CD4-positive, alpha-beta T cell (primary cell): ENCODE results near the gene ANKRD33. TPM values are rescaled to one million over a fixed set of nuclear protein-coding genes. Genes with fewer than 3 reads are reported as not detected.

ENCODE experiments used
- ATAC-seq: fragments of 200-7000 bp; cut with Tn5 transposase; one replicate; pipeline ENCODE4 v1.10.0; 2022; ENCODE audit warnings: mild to moderate bottlenecking; ENCODE audit not compliant: poor library complexity
- CTCF ChIA-PET: fragments of 350-600 bp; sonication (Branson Sonifier 250); formaldehyde crosslinking; loops from one replicate; lab custom pipeline; 2021; ENCODE audit warnings: antibody characterized with exemption, inconsistent platforms; lab: Charles Lee
- POLR2A ChIA-PET: fragments of 350-600 bp; sonication (Branson Sonifier 250); formaldehyde crosslinking; loops from one replicate; lab custom pipeline; 2021; ENCODE audit warnings: antibody characterized with exemption, inconsistent platforms; lab: Charles Lee
- DNase-seq, 14 experiments: peaks; one replicate each; pipeline ENCODE4 v3.0.0-alpha.2; 2013 to 2020; ENCODE audit warnings: mixed read lengths in 2 of 14
- H3K27ac ChIP-seq, 2 donors: one replicate each; pipeline versions ENCODE4 v1.5.1 to v1.7.0; 2013; ENCODE audit warnings: low read length in 2 of 2, low read depth in 1 of 2, mild to moderate bottlenecking in 1 of 2
- H3K27me3 ChIP-seq, 2 experiments: 1 replicate in 1 of 2; 2 replicates in 1 of 2; pipeline versions ENCODE4 v1.6.1 to v1.7.0; 2013; ENCODE audit warnings: low read length in 2 of 2, control low read depth in 1 of 2, mild to moderate bottlenecking in 1 of 2, moderate library complexity in 1 of 2; ENCODE audit not compliant: insufficient read depth in 2 of 2, control insufficient read depth in 1 of 2
- H3K36me3 ChIP-seq: one replicate; pipeline ENCODE4 v1.6.1; 2013; ENCODE audit warnings: low read length, control low read depth; ENCODE audit not compliant: insufficient read depth
- H3K4me1 ChIP-seq: one replicate; pipeline ENCODE4 v1.6.1; 2013; ENCODE audit warnings: low read length, control low read depth; ENCODE audit not compliant: insufficient read depth
- H3K4me3 ChIP-seq: one replicate; pipeline ENCODE4 v1.5.1; 2013; ENCODE audit warnings: mild to moderate bottlenecking, low read length, moderate library complexity
- H3K9me3 ChIP-seq, 2 experiments: 1 replicate in 1 of 2; 2 replicates in 1 of 2; pipeline versions ENCODE4 v1.6.1 to v1.7.0; 2013; ENCODE audit warnings: low read length in 2 of 2, mild to moderate bottlenecking in 2 of 2, control low read depth in 1 of 2, moderate library complexity in 1 of 2; ENCODE audit not compliant: control insufficient read depth in 1 of 2, insufficient read depth in 1 of 2
- H3K27ac Mint-ChIP-seq: one replicate; pipeline ENCODE4 v1.8.0; 2020; ENCODE audit warnings: mixed read lengths
- H3K27me3 Mint-ChIP-seq: one replicate; pipeline ENCODE4 v1.8.0; 2021; ENCODE audit warnings: mixed read lengths
- H3K36me3 Mint-ChIP-seq: one replicate; pipeline ENCODE4 v1.8.0; 2021; ENCODE audit warnings: low read depth, mixed read lengths
- H3K4me1 Mint-ChIP-seq: one replicate; pipeline ENCODE4 v1.8.0; 2021; ENCODE audit warnings: low read depth, mixed read lengths
- H3K4me3 Mint-ChIP-seq: one replicate; pipeline ENCODE4 v1.8.0; 2020; ENCODE audit warnings: mild to moderate bottlenecking, mixed read lengths
- H3K9me3 Mint-ChIP-seq: one replicate; pipeline ENCODE4 v1.8.0; 2020; ENCODE audit warnings: mixed read lengths
- CTCF ChIP-seq: fragments of 200-600 bp; IDR thresholded peaks from one replicate; pipeline ENCODE4 v1.8.0; 2022; ENCODE audit warnings: antibody characterized with exemption, mild to moderate bottlenecking
- intact Hi-C, 2 experiments: fragments of 100-400 bp; cut with DNase I in 1 of 2; cut with micrococcal nuclease in 1 of 2; formaldehyde crosslinking; loops; one replicate each; pipeline versions ENCODE4 v1.15.1 to v1.9.0; 2023 to 2025; cut with DNase I, micrococcal nuclease
- total RNA-seq, 174 experiments: library from RNA in 2 of 174; stranded (reverse) in 2 of 174; gene quantifications; one replicate each; pipeline ENCODE4 v1.2.3 and lab custom pipeline; 2021 to 2026

Gene ANKRD33
- total RNA-seq, 2 experiments from 2014 or later: not detected

- CTCF ChIA-PET: no interaction called here
- DNase-seq (no peak), ATAC-seq (no peak)
- Mint-ChIP-seq H3K9me3 (no peaks in the 10 kb centered on the region), H3K36me3 (no peaks in the 10 kb centered on the region), H3K4me1 (no peaks in the 10 kb centered on the region), H3K4me3 (no peak overlapping the region), H3K27me3 (peaks cover 10% of the 10 kb centered on the region), H3K27ac (no peak overlapping the region)
- H3K27ac ChIP-seq: no peak overlapping the region
- H3K27me3 ChIP-seq: peaks cover 0 to 2% of the 10 kb centered on the region in 2 experiments
- H3K9me3 ChIP-seq: no peaks in the 10 kb centered on the region
- H3K4me1 ChIP-seq: no peaks in the 10 kb centered on the region
- H3K4me3 ChIP-seq: no peak overlapping the region
- intact Hi-C loops: no loop called here
- no peak for TF ChIP-seq CTCF
- H3K36me3 ChIP-seq: no peaks in the 10 kb centered on the region
- POLR2A ChIA-PET: interaction anchor here (0.8 kb wide), 1 partner anchor 14 kb away, joined by 3 read pairs; no protein-coding TSS in a partner anchor
These were observed 5.9 kb downstream of the ANKRD33 start for GRCh38 chr12:51893786-51894185.

- H3K4me3 ChIP-seq: no peak overlapping the region
- H3K27ac ChIP-seq: no peak overlapping the region
- Mint-ChIP-seq H3K27me3 (peaks cover 10% of the 10 kb centered on the region), H3K9me3 (no peaks in the 10 kb centered on the region), H3K36me3 (no peaks in the 10 kb centered on the region), H3K4me3 (no peak overlapping the region), H3K27ac (no peak overlapping the region), H3K4me1 (no peaks in the 10 kb centered on the region)
- peaks cover 0 to 2% of the 10 kb centered on the region in 2 experiments for H3K27me3 ChIP-seq
- H3K4me1 ChIP-seq: no peaks in the 10 kb centered on the region
- H3K9me3 ChIP-seq: no peaks in the 10 kb centered on the region
- no peak for ATAC-seq
- intact Hi-C loops: no loop called here
- DNase-seq: no peak
- POLR2A ChIA-PET: no interaction called here
- H3K36me3 ChIP-seq: no peaks in the 10 kb centered on the region
- TF ChIP-seq CTCF: no peak
- CTCF ChIA-PET: no interaction called here
These were observed 7.7 kb downstream of the ANKRD33 start for GRCh38 chr12:51895378-51896135.

DNA sequence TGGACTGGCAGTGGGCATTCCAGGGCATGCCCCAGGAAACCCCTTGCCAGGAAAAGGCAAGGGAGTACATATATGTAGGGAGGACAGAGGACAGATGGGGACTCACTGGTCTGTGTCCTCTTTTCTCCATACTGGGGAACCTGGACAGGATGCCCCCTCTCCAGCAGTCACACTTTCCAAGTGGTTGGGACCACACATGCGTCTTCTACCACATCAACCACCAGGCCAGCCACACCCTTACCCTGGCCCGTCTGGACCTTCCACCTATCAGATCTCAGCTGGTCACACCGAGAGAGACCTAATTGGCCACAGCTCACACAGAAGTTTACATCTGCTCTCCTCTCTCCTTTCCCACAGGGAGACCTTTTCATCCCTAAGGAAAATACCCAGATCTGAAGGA lies 8.3 kb downstream of the ANKRD33 start:
- no peak overlapping the region for H3K27ac Mint-ChIP-seq
- H3K4me3 Mint-ChIP-seq: no peak overlapping the region
- H3K36me3 Mint-ChIP-seq: no peaks in the 10 kb centered on the region
- Histone ChIP-seq H3K4me3 (no peak overlapping the region), H3K9me3 (no peaks in the 10 kb centered on the region), H3K27ac (no peak overlapping the region), H3K36me3 (no peaks in the 10 kb centered on the region), H3K27me3 (no peaks in the 10 kb centered on the region), H3K4me1 (no peaks in the 10 kb centered on the region)
- H3K4me1 Mint-ChIP-seq: no peaks in the 10 kb centered on the region
- ATAC-seq: no peak
- H3K9me3 Mint-ChIP-seq: no peaks in the 10 kb centered on the region
- no peak for TF ChIP-seq CTCF
- no peak for DNase-seq
- ChIA-PET CTCF (no interaction called here), POLR2A (no interaction called here)
- peaks cover 10% of the 10 kb centered on the region for H3K27me3 Mint-ChIP-seq
- intact Hi-C loops: no loop called here
